DOHH2 (cell line): Measurements from ENCODE around the gene FUT8.

Source experiments
- H3F3A ChIP-seq: fragments of 200-600 bp; sonication (generic), shearing (Covaris generic); 2 replicates; pipeline ENCODE4 v1.6.0; 2016; ENCODE audit warnings: antibody characterized with exemption, mild to moderate bottlenecking; ENCODE audit not compliant: control insufficient read depth, insufficient read depth
- H3K27ac ChIP-seq: fragments of 200-600 bp; sonication (generic); 2 replicates; pipeline ENCODE4 v1.5.1; 2014; ENCODE audit warnings: low read depth, mild to moderate bottlenecking, low read length, moderate library complexity
- H3K27me3 ChIP-seq: fragments of 200-600 bp; sonication (generic); 2 replicates; pipeline ENCODE4 v1.6.1; 2014; ENCODE audit warnings: mild to moderate bottlenecking, low read length, mixed read lengths; ENCODE audit not compliant: control insufficient read depth
- H3K36me3 ChIP-seq: fragments of 200-600 bp; sonication (generic); 2 replicates; pipeline ENCODE4 v1.6.1; 2014; ENCODE audit warnings: mild to moderate bottlenecking, low read length, moderate library complexity, mixed read lengths; ENCODE audit not compliant: control insufficient read depth
- H3K4me1 ChIP-seq: fragments of 200-600 bp; sonication (generic); 2 replicates; pipeline ENCODE4 v1.6.1; 2014; ENCODE audit warnings: mild to moderate bottlenecking, low read length, mixed read lengths; ENCODE audit not compliant: control insufficient read depth
- H3K4me2 ChIP-seq: fragments of 200-600 bp; sonication (generic); 2 replicates; pipeline ENCODE4 v1.6.0; 2014; ENCODE audit warnings: mild to moderate bottlenecking, low read length, moderate library complexity
- H3K4me3 ChIP-seq: fragments of 200-600 bp; sonication (generic); 2 replicates; pipeline ENCODE4 v1.5.1; 2014; ENCODE audit warnings: mild to moderate bottlenecking, low read length, mixed read lengths
- H3K79me2 ChIP-seq: fragments of 200-600 bp; sonication (generic); 2 replicates; pipeline ENCODE4 v1.6.1; 2014; ENCODE audit warnings: mild to moderate bottlenecking, low read length, mixed read lengths; ENCODE audit not compliant: control insufficient read depth
- H3K9me2 ChIP-seq: fragments of 200-600 bp; sonication (generic); replicated peaks from 2 replicates; pipeline ENCODE4 v1.6.1; 2014; ENCODE audit warnings: mild to moderate bottlenecking, low read length, mixed read lengths; ENCODE audit not compliant: control insufficient read depth
- H3K9me3 ChIP-seq: fragments of 200-600 bp; sonication (generic); 2 replicates; pipeline ENCODE4 v1.6.1; 2014; ENCODE audit warnings: antibody characterized with exemption, low read length, mixed read lengths; ENCODE audit not compliant: control insufficient read depth, insufficient read depth
- H4K20me1 ChIP-seq: fragments of 200-600 bp; sonication (generic); 2 replicates; pipeline ENCODE4 v1.6.0; 2014; ENCODE audit warnings: low read depth, mild to moderate bottlenecking, antibody characterized with exemption, low read length, moderate library complexity; ENCODE audit not compliant: control insufficient read depth, insufficient read depth
- CTCF ChIP-seq: fragments of 200-600 bp; sonication (generic); IDR thresholded peaks from one replicate; pipeline ENCODE4 v1.5.1; 2014; ENCODE audit warnings: antibody characterized with exemption, mild to moderate bottlenecking, low read depth, low read length; ENCODE audit not compliant: poor library complexity, severe bottlenecking
- EZH2phosphoT487 ChIP-seq: fragments of 200-600 bp; sonication (generic); IDR thresholded peaks from 2 replicates; pipeline ENCODE4 v1.6.1; 2017; ENCODE audit warnings: borderline replicate concordance, mild to moderate bottlenecking, antibody characterized with exemption, low read length, moderate library complexity, mixed read lengths

Gene FUT8

GRCh38 chr14:65789363-65789762, 376.8 kb downstream of the FUT8 start:
- TF ChIP-seq EZH2phosphoT487 (no peak), CTCF (no peak)
- H3K79me2 ChIP-seq: no peaks in the 10 kb centered on the region
- H3K27me3 ChIP-seq: peaks cover 3% of the 10 kb centered on the region; the same call in 1 of the 2 replicates
- no peaks in the 10 kb centered on the region for H3K9me2 ChIP-seq
- H3K4me3 ChIP-seq: no peak overlapping the region
- no peak overlapping the region for H3K27ac ChIP-seq
- no peaks in the 10 kb centered on the region for H3K4me1 ChIP-seq
- H4K20me1 ChIP-seq: no peaks in the 10 kb centered on the region
- H3F3A ChIP-seq: no peaks in the 10 kb centered on the region
- H3K9me3 ChIP-seq: no peaks in the 10 kb centered on the region
- no peaks in the 10 kb centered on the region for H3K36me3 ChIP-seq
- no peak overlapping the region for H3K4me2 ChIP-seq

- Histone ChIP-seq H3K27ac (no peak overlapping the region), H3K9me3 (no peaks in the 10 kb centered on the region), H3K4me2 (no peak overlapping the region), H3K4me1 (no peaks in the 10 kb centered on the region), H3K79me2 (no peaks in the 10 kb centered on the region), H3F3A (no peaks in the 10 kb centered on the region), H3K9me2 (no peaks in the 10 kb centered on the region), H3K4me3 (no peak overlapping the region), H4K20me1 (no peaks in the 10 kb centered on the region), H3K27me3 (no peaks in the 10 kb centered on the region; the same call in 1 of the 2 replicates), H3K36me3 (no peaks in the 10 kb centered on the region)
- TF ChIP-seq CTCF (no peak), EZH2phosphoT487 (no peak)
These were observed 377.8 kb downstream of the FUT8 start for GRCh38 chr14:65790172-65790815.

- Histone ChIP-seq H3K79me2 (no peaks in the 10 kb centered on the region), H3K4me1 (no peaks in the 10 kb centered on the region), H3K27ac (no peak overlapping the region), H3K4me3 (no peak overlapping the region), H3K4me2 (no peak overlapping the region), H3F3A (no peaks in the 10 kb centered on the region), H3K9me3 (no peaks in the 10 kb centered on the region), H3K27me3 (peaks cover 3% of the 10 kb centered on the region; the same call in 1 of the 2 replicates), H4K20me1 (no peaks in the 10 kb centered on the region), H3K9me2 (no peaks in the 10 kb centered on the region), H3K36me3 (no peaks in the 10 kb centered on the region)
- TF ChIP-seq EZH2phosphoT487 (no peak), CTCF (no peak)
These were observed 378.9 kb downstream of the FUT8 start for GRCh38 chr14:65791191-65791981.
